GM20000 (cell line): ENCODE data around the gene FCMR.

Experiments used
- DNase-seq: peaks from one replicate; pipeline ENCODE4 v3.0.0; 2012; ENCODE audit warnings: low spot score
- CTCF ChIP-seq: IDR thresholded peaks from 2 replicates; pipeline ENCODE4 v1.5.1; 2012; ENCODE audit warnings: mild to moderate bottlenecking, control low read depth; ENCODE audit errors: extremely low read depth, missing control alignments

Gene FCMR

GRCh38 chr1:206868264-206868663 lies 53.5 kb downstream of the FCMR start:
- TF ChIP-seq CTCF, result no peak

GRCh38 chr1:206867716-206868115 lies 54.0 kb downstream of the FCMR start:
- TF ChIP-seq CTCF, result no peak
- no peak for DNase-seq

More at GRCh38 chr1:206868264-206868663, 53.5 kb downstream of the FCMR start:
- no peak for DNase-seq

- no peak for TF ChIP-seq CTCF
- no peak for DNase-seq
Observed at GRCh38 chr1:206867239-206867638, 54.5 kb downstream of the FCMR start.

GRCh38 chr1:206866062-206866461 lies 55.7 kb downstream of the FCMR start:
- no peak for DNase-seq
- TF ChIP-seq CTCF, result no peak

- DNase-seq, result peak; percentile 71
- peak; percentile 64 for TF ChIP-seq CTCF
Observed at GRCh38 chr1:206864939-206865671, 56.6 kb downstream of the FCMR start, which contains the start of gene IL20. Gene IL20 (plus strand): TSS chr1:206865623. CDS start chr1:206865853, 230 bp downstream.

GRCh38 chr1:206863266-206863665 lies 58.5 kb downstream of the FCMR start:
- no peak for DNase-seq
- no peak for TF ChIP-seq CTCF

GRCh38 chr1:206860165-206860564 lies 61.6 kb downstream of the FCMR start:
- no peak for TF ChIP-seq CTCF
- no peak for DNase-seq
